HG03457 (cell line): ENCODE data around the gene SIPA1L3.

Experiments
- ATAC-seq: cut with Tn5 transposase; IDR thresholded peaks from one replicate; pipeline ENCODE4 v1.9.1; 2021; ENCODE audit warnings: moderate number of reproducible peaks; ENCODE audit not compliant: unreplicated experiment

The SIPA1L3 gene

GRCh38 chr19:38206006-38206745 lies 299.2 kb downstream of the SIPA1L3 start:
- no peak for ATAC-seq

DNA sequence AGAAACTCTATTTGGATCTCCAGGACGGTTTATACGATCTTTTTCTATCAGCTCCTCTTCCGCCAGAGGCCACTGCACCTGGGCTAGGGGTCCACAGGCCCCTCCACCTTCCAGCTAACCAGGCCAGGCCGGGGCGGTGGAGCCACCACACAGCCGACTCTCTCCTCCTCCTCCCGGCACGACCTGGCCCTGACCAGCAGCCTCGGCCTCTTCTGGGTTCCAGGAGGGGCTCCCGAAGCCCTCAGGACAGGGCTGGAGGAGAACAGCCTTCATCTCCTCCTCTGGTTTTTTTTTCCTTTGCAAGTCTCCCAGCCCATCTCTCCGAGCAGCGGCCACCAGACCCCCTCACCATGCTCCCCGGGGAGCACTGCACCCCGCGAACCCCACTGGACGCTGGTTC lies 299.9 kb downstream of the SIPA1L3 start:
- ATAC-seq = no peak

- ATAC-seq = no peak
Observed at GRCh38 chr19:38207543-38207942, 300.5 kb downstream of the SIPA1L3 start.

DNA sequence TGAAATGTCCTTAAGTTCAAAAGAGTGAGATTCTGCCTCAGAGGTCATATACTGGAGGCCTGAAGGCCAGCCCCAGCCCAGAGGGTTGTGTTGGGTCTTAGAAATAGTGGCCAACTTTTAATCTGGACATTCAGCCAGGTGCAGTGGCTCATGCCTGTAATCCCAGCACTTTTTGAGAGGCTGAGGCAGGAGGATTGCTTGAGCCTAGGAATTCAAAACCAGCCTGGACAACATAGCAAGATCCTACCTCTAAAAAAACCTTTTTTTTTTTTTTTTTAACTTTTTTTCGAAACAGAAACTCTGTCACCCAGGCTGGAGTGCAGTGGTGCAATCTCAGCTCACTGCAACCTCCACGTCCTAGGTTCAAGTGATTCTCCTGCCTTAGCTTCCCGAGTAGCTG lies 301.6 kb downstream of the SIPA1L3 start:
- ATAC-seq = no peak

- no peak for ATAC-seq
Observed at GRCh38 chr19:38209152-38209551, 302.1 kb downstream of the SIPA1L3 start.

DNA sequence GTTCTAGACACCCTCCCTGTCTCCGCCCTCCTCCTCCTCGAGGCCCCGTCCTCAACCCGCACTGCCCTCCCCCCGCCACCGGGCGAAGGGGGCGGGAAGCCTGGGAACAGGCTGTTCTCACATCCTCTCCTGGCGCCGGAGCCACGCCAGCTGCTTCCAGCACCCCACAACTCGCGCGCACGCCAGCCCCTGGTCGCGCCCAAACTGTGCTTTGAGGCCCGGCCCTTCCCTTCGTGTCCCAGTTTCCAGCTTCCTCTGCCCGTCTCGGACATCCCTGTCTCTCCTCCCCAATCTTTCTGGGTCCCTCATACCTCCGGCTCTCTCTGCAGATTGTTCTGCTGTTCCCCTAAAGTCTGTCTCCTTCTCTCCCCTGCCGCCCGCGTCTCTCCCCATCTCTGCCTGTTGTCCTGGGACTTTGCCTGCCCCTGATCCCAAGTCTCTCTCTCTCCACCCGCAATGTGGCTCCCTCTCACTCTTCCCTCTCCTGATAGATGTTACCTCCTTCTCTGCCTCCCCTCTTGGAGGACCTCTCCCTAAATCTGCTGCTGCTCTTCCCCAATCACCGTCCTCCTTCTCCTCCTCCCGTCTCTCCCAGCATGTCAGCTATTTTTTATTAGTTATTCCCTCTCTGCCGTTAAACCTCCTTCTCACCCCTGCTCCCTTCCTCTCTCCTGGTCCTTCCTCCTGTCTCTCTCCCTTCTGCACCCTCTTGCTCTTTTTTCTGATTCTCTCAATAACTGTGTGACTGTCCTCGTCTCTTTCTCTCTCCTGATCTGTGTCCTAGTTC lies 302.9 kb downstream of the SIPA1L3 start:
- ATAC-seq = no peak

DNA sequence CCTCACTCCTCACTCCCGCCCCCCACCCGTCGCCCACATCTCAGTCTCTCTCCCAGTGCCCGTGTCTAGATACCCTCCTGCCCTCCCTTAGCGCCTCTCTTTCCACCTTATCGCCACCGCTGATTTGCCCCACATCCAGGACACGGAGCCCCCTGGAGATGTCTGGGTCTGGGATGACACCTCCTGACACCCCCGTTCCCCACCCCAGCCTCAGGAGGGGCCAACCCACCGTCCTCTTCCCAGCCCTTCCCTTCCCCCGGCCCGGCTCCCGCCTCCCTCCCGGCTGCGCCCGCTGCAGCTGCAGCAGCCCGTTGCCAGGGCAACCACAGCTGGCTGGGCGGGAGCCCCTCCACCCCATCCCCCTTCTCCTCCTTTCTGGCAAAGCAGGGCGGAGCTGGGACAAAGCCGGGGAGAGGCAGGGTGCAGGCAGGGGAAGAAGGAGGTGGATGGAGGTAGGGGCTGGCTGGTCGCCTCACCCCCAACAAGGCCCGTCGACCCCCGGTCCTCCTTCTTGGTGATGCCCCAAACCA lies 303.5 kb downstream of the SIPA1L3 start:
- ATAC-seq = no peak

- no peak for ATAC-seq
Observed at GRCh38 chr19:38211151-38211591, 304.2 kb downstream of the SIPA1L3 start.

DNA sequence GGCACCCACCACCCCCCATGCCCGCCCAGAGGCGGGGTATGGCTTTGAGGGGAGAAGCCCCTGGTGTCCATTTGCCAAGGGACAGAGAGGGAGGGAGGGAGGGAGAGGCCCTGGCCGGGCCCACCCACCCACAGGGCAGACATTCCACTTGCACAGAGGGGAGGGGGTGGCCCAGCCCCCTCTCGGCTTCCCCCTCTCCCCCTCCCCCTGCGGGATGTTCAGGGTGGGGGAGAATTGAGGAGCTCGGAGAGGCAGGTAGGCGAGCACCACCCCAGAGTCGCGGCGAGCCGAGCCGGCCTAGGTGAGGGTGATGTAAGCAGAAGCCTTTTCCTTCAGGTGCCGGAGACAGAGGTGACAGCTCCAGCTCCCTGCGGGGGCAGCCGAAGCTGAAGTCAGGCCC lies 304.8 kb downstream of the SIPA1L3 start:
- ATAC-seq = no peak

- no peak for ATAC-seq
Observed at GRCh38 chr19:38213469-38213868, 306.5 kb downstream of the SIPA1L3 start.

DNA sequence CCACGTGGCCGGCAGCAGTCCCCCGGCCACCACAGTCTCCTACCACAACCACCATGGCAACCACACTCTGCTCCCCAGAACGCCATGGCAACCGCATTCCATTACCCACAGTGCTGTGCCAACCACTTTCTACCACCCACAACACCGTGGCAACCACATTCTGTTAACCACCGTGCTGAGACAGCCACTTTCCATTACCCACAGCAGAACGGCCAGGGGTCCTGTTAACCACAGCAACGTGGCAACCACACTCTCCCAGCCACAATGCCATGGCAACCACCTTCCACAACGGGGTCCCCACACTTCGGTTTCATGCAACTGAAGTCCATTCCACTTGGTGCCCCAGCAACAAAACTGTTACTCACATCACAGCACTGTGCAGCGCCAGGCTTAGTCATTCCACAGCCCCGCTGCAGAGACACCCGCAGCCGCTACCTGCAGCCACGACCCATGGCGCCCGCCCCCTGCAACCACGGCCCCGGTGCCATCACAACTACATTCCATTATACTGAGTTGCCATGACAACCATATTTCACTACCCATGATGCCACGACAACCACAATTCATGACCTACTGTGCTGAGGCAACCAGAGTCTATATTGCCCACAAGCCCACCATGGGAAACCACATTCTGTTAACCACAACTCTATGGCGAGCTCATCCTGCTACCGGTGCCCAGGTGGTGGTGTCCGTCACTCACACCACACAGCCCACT lies 307.1 kb downstream of the SIPA1L3 start:
- ATAC-seq = no peak

GRCh38 chr19:38216785-38217641 lies 310.0 kb downstream of the SIPA1L3 start:
- no peak for ATAC-seq

- ATAC-seq = no peak
Observed at GRCh38 chr19:38218204-38218603, 311.2 kb downstream of the SIPA1L3 start.

GRCh38 chr19:38219221-38219620 lies 312.2 kb downstream of the SIPA1L3 start:
- no peak for ATAC-seq

GRCh38 chr19:38221421-38221820 lies 314.4 kb downstream of the SIPA1L3 start:
- no peak for ATAC-seq

- ATAC-seq = no peak
Observed at GRCh38 chr19:38221919-38222830, 315.2 kb downstream of the SIPA1L3 start.

- no peak for ATAC-seq
Observed at GRCh38 chr19:38223119-38223523, 316.1 kb downstream of the SIPA1L3 start.

- no peak for ATAC-seq
Observed at GRCh38 chr19:38223617-38224013, 316.6 kb downstream of the SIPA1L3 start.
